NOMO-1 treated with DMSO at 0.1 percent for 48 hours (cell line): Measurements from ENCODE around the gene HSPA12A.

Experiments used
- DNase-seq: peaks from one replicate; lab custom pipeline; 2025; ENCODE audit not compliant: unreplicated experiment; lab: John Stamatoyannopoulos, UW

HSPA12A gene

DNA sequence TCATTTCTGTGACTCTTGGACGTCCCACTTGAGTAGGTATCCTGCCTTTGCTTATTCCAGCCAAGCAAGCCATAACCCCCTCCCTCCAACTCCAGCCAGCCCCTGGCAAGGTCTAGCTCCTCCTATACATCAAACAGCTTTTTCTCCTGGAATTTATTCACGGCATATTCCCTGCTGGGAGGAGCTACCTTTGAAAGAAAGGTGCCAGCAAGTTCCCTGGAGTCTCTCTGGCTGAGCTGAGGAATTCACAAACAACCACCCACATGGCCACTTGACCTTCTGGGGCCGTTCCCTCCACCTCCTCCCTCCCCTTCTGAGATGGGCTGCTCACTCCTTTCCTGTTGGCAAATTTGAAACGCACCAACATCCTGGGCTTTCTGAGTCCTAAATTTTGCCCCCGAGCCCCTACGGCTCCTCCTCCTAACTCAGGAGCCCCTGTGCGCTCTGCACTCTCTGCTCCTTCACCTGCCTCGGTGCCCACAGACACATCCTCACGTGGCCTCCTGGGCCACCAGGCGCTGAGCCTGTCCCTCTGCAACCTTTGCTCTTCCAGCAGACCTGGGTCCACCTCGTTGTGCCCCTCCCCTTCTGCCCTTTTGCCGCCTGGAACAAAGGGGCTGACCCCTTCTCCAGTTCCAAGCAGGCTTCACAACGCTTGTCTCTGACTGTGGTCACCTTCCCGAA is 48.0 kb downstream of the HSPA12A start:
- DNase-seq: no peak

DNA sequence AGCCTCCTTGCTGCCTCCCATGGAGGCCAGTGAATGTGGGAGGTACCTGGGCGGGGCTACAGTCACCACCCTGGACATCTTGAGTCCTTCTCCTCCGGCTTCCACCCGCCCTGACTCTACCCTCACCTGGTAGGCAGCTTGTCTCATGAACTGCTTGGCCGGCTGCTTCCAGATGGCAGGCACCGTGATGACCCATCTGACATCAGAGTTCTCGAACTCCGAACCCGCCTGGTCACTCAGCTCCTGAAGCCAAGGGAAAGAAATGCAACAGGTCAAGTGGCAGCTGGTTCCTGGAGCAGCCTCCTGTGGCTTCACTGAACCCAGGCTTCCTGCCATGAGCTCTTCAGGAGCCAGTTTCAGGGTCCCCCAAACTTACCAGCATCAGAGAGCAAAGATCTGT is 50.1 kb downstream of the HSPA12A start:
- no peak for DNase-seq

DNA sequence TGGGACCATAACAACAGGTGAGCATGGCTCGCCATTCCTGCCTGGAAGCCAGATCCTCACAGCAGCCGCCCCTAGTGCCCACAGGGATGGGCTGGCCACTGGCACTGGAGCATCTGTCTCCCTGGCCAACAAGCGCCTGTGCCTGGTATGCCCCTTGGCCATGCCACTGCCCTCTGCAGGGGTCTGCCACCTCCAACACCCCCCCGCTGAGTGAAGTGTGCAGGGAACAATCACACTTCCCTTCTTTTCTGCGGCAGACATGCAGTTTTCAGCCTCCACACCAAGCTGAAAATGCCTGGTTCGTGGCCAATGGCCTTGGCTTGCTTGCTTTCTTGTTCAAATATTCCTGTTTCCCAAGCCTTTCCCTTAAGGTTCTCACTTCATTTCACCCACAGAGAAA is 50.7 kb downstream of the HSPA12A start:
- no peak for DNase-seq

DNA sequence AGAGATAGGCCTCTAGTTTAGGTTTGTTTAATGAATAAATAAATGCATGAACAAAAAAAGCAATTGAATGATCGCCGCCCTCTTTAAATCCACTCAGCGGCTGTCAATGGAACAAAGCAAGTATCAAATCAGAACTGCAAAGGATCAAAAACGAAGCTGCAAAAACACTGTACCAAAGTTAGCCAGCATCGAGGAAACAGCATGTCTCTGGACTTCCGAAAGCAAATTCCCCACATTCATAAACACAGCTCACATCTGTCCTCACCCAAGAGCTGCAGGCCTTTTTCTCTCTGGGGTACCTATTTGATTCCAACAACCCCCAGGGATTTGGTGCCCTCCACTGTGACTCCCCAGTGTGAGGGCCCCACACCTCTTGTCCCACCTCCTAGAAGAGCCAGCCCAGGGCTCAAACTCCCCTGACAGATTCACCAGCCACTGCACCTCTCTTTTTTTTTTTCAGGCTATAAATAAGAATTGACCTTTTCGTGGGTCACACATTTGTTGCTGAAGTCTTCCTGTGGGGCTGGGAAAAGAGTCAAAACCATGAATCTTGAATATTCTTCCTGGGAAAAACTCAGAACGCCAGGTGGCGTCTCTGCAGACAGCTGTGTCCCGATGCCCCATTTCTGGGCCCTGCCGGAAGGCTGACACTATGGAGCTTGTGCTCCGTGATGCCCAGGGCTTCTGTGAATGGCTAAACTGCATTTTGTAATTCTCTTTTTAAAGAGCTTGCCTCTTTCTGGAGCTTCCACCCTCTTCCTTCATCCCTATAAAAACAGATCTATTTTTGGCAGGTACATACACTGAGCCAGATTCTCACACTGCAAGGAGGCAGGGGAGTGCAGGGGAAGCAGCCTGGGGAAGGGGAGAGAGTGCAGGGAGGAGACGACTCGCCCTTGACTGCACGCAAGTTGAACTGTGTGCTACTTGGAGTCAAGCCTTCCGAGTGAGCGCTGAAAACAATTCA is 51.7 kb downstream of the HSPA12A start:
- DNase-seq: no peak

DNA sequence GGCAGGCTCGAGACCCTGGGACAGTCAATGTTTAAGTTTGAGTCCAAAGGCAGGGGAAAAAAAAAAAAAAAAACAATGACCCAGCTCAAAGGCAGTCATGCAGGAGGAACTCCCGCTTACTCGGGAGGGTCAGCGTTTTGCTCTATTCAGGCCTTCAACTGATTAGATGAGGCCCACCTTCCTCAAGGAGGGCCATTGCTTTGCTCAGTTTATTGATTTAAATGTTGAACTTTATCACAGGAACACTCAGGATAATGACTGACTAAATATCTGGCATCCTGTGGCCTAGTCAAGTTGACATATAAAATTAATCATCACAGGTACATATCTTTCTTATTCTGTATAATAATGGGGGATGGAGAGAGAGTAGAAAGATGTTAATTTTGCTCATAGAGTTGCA is 52.6 kb downstream of the HSPA12A start:
- no peak for DNase-seq

DNA sequence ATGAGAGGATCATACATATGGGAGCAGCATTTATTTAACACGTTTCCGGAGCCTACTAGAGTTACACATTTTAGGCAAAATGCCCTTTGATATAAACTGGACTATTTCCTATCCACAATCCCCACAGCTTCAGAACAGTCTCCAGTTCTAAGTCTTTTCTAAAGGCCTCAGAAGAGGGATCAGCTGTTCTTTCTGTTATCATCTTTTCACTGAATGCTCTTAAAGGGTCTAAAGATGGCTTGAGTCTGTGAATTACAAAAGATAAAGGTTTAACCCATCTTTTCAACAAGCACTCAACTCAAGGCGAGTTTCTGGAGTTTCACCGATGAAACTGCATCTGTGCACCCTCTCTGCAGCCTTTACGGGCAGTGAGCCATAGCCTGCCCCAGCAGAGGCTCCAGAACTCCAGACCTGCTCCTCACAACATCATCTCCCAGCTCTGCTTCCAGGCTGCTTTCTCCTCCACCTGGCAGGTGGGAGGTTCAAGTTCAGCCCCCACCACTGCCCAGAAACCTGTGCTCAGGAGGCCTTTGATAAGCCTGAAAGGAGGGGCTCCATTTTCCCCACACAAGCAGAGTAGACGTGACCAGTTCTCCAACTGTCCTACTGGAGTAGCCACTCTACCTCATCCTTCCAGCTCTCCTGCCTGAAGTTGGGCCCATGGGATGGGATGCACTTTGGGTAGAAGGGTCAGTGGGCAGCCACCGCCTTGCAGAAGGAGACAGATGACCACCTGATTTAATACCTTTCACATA is 53.4 kb downstream of the HSPA12A start:
- DNase-seq: no peak

DNA sequence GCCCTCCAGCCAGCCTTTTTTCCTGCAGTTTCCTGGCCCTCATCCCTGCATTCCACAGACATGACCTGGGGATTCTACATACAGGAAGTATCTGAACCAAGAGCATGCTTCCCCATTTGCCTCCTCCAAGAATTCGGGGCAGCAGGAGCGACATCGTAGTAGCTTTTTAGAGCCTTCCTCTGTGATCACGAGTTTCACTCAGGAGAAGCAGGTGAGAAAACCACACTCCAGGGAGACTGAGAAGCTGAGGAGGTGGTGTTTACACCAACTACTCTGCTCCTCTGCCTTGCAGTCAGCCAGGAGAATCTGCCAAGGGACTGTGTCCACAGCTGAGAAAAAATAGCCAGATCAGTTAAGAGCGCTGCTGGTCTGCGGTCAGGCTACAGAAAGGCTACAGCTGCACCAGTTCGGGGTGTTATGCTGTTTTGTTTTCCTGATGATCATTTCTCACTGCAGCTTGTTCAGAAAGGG is 54.1 kb downstream of the HSPA12A start:
- peak; percentile 2 for DNase-seq

DNA sequence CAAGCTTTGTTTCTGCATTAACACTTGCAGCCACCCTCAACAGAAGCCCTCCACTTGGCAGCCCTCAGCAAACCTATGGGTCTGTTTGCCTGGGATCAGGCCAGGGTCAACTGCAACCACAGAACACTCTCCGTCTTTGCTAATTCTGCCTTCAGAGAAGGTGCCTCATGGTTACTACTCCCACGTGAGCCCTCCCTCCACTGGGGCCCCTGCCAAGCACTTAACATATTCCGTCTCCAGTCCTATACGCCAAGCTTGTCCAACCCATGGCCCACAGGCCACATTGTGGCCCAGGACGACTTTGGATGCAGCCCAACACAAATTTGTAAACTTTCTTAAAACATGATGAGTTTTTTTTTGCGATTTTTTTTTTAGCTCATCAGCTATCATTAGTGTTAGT is 54.7 kb downstream of the HSPA12A start:
- no peak for DNase-seq

DNA sequence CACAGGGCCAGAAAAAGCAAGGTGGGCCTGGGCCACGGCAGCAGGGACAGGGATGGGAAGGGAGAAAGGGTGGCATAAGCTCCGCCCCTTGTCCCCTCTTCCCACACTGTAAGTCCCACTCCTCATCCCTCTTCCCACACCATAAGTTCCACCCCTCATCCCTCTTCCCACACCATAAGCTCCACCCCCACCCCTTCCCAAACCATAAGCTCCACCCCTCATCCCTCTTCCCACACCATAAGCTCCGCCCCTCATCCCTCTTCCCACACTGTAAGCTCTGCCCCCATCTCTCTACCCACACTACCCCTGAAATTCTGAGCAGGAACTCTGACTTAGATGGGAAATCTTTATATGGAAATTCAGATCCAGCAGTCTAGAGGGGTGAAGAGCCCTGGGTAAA is 55.7 kb downstream of the HSPA12A start:
- no peak for DNase-seq

DNA sequence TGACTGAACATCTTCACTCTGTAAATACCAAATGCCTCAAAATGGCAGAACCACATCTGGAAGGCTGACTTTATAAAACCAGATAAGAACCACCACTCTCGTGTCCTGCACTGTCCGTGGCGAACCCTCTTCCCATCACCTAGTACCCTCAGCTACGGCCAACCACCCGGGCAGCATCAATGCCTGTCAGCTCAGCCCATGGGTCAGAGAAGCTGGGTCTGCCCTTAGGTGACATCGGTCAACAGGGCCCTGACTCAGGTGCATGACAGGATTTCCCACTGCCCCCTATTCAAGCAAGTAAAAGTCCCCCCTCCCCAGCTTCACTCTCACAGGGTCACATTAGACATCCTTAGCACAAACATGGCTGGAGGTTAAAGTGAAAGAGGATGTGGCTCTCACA is 56.6 kb downstream of the HSPA12A start:
- DNase-seq: no peak

DNA sequence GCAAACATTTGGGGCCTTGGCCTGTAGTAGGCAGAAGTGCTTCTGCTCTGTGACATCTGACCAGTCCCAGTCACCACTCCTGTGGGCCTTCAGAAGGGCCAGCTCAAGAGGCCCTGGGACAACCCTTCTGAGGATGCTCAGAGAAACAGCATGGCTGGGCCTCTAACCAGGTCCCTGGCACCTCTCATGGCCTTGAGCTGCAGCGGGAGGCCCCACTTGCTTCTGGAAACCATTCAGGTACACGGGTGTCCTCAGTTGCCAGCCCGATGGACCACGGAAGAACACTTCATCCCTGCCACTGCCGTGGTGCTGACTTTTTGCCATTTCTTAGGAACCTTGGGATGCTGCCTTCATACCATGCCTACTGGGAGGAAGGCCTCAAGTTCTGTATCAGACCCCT is 57.6 kb downstream of the HSPA12A start:
- DNase-seq: no peak

DNA sequence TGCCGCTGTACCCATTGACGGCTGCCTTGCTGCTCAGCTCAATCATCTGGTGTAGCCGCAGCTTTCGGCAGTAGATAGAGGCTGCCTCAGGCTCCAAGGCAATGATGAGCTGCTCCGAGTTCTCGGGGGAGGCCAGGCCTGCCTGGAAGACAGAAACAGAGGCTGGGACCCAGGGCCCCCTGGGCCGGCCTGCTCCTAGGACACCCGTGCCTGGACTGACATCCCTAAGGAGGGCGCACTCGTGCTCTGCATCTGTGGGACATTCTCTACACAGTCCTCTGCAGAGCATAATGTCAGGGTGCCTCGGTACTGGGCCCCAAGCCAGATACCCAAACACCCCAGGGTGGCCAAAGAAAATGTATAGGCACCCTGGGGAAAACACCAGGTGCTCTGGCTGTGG is 58.5 kb downstream of the HSPA12A start:
- DNase-seq: no peak

DNA sequence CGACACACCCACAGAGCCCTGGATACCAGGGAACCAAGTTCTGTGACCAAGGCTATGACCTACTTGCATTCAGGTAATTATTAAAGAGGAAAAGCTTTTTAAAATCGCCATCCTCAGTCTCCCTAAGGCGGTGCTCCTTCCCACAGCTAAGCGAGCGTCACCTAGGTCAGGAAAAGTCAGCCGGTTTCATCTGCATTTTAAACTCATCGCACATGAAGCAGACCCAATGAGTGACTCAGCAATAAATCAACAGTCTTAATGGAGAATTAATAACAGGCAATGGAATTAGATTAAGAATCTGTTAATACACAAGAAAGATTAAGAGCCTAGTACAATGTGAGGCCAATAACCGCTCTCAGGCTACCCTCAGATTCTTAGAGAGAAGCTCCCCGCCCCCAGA is 59.2 kb downstream of the HSPA12A start:
- no peak for DNase-seq

DNA sequence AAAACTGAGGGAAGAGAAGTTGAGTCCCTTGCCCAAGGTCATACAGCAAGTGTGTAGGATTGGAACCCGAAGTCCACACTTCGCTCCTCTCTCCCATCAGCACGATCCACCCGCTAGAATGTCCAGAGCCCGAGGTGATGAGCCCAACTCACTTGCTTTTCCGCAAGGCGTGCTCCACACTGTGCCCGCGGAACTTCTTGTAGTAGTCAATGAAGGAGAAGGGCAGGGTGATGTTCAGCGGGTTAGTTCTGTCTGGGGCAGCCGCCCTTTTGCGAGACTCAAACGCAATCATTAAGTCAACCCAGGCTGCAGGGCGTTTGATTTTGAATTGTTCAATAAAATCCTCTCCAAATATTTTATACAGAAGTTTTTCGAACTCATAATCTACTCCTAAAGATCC is 63.0 kb downstream of the HSPA12A start:
- DNase-seq: no peak

DNA sequence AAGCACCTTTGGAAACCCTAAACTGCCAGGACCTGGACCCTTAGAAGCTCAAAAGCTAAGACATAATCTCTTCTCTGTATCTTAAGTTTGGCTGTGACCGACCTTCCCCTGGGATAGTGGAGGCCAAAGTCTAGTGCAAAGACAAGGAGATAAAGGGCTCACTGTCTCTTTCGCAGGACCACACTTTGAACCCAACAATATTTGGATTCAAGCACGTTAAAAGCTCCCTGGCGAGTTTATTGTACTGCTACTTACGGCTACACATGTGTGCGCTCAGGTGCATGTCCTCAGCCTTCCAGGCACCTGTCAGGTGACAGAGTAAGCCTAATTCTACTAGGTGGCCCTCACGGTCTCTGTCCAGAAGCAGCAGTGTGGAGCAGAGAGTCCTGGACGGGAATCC is 65.7 kb downstream of the HSPA12A start:
- DNase-seq: no peak

DNA sequence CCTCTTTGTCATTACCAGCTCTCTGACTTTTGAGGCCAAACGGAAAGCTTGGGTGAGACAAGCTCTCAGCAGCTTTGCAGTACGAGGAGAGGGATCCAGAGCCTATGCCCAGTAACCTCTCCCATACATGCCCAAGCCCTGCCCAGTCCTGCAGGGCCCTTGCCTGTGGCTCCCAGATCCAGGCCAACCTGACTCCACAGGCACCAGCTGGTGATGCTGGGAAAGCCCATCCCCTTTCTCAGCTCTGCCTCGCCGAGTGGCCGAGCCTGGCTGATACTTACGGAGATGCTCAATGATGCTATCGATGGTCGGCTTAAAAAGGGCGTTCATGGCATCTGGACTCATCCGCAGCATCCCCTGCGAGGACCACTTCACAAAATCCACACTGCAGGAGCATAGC is 66.2 kb downstream of the HSPA12A start:
- DNase-seq: no peak

DNA sequence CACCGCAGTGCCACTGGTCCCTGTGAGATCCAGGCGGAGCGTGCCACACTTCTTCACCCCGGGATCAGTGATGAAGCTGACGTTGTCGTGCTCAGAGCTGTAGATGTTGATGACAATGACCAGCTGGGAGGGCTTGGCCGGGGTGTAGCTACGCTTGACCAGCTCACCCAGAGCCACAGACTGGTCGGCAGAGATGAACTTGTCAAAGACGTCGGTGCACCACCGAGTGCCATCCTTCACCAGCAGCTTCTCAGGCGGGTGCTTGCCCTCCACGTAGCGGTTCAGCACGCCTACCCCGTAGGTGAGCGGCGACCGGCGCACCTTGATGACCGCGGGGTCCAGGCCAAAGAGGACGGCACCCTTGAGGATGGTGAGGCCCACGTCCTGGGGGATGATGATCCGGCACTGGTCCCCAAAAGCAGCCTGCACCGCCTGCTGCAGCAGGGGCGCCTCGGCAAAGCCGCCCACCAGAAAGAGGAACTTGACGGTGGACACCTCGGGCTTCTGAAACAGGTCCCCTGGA is 67.4 kb downstream of the HSPA12A start:
- no peak for DNase-seq

DNA sequence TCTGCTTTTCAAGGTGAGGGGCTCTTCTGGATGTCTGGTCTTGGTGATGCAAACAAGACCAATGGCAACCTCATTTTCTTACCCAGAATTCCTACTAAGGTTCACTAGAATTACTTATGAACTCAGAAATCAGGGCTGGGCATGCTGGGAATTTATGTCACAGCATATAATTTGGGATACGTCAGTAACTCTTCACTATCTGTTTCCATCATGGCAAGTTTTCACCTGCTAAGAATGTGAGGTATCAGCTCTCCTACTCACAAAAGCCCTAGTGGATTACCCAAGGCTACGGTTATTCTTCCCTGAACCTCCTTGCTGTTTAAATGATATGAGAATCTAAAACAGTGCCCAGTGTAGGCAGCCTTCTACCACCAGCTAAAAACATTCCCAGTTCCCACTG is 68.5 kb downstream of the HSPA12A start:
- DNase-seq: no peak

DNA sequence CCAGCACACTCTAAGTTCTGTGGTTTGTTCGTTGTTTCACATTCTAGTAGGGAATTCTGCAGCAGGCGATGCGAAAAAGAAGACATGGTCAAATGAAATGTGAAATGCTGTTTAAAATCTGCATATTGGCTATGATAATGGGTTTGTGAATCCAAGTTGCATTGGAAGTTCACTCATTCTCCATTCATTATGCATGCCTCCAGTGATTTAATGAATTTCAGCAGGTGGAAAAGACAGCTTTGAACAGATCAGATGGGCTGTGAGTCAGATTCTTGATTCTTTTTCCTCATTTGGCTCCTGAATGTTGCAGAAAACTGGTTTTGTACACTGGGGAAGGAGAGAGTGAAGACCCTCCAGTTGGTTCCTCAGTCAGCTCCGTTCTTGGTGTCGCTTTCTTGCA is 69.5 kb downstream of the HSPA12A start:
- no peak for DNase-seq

DNA sequence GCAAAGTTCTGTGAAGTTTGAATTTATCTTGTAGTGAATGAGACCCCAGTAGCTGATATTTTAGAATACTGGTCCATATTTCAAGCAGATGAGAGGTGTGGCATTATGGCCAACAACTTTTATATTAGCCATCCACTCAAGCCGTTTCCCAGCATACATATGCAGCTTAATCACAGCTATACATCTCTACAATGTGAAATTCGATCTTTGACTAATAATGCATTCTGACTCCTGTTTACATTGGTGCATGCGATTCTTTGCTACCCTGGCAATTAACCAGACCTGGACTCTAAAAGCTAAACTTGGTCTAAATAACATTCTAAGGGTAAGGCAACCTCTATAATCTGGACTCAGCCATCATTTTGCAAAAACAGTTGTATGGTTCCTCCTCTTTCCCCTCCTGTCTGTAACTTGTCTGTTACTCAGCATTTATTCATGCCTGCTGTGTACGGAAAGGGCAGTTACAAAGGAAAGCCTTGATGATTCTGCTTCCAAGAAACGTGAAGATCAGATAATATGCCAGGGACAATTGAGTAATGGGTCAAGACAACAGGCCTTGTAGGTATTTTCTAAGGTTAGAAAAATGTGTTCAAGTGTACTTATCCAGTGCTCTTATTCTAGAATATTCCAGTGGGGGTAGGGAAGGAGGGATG is 71.0 kb downstream of the HSPA12A start:
- DNase-seq: no peak

DNA sequence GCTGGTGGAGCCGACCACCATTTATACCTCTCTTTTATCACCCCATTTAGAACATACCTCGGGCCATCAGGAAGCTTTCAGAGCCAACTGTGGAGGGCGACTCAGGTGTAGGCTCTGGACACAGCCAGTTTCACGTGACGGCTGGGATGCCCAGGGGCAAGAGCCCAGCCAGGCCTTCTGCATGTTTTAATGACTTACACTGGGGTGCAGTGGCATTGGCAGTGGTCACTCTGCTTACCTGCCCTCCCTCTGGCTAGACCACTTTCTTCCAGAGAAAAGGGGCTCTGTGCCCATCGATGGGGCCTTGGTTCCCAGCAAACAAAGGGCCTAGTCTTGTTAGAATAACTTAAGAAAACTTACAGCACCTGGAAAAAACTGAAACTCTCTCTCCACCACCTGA is 71.7 kb downstream of the HSPA12A start:
- no peak for DNase-seq
